ENCODE data around the gene SNX32.
"Not testable (repeated sequence)": the region's sequence is repeated elsewhere in the genome, so short reads cannot be mapped to it uniquely, and the experiment has no call there.

SNX32 gene

DNA sequence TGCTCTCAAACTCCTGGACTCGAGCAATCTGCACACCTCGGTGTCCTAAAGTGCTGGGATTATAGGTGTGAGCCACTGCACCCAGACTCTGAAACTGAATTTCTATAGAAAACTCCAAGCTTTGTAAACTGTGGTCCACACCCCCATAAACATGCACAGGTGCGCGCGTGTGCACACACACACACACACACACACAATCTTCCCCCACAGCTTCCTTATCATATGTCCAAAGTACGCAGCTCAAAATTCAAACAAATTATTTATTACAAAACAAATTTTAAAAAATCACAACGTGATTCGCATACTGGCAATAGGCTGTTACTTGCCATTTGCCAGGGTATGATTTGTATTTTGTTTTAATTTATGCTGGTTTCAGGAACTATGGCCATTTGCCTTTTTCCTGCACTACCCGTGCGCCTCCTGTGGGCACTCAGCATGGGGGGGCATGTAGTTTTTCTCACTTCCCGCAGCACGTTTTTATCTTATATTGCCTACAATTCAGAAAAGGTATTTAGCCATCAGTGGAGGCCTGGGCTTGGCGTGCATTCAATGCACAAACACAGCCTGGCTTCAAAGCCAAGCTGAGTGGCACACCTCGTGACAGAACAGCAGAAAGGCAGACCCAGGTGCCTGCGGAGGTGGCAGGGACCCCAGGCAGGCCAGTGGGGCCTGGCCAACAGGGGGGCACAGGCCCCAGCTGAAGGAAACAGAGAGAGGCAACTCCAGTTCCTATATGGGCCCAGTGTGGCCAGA lies 10.8 kb upstream of the SNX32 start:
- FAIRE-seq (no peak), DNase-seq (ENCODE audit: insufficient read length, low spot score) (no peak)

DNA sequence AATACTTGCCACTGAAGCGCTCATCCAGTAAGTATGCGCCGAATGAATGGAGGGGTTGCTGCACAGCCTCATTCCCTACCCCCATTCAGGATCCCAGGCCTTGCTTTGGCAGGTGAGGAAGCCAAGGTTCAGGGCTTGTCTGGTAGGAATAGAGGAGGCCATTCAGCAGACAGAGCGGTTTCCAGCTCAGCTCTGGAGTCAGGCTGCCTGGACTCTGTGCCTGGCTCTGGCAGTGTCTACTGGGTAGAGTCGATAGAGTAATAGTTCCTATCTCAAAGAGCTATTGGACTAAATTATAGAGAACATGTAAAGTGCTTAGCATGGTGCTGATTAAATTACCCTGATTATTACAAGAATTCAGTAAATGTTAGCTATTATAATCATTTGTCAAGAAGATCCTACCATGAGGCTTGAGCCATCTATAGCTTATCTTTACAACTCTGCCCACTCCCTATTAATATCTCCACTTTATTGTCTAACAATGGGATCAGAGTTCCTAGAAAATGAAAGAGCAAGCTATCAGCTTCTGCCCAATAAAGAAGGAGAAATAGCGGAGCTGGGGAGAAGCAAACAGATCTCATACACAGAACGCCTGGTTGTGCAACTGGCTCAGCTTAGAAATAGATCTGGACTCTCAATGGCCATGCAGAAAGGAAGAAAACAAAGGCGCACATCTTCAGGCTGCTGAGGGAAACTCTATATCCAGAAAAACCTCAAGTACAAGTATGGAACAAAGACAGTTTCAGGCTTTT lies 6.6 kb upstream of the SNX32 start:
- FAIRE-seq (no peak), DNase-seq (ENCODE audit: insufficient read length, low spot score) (no peak)

DNA sequence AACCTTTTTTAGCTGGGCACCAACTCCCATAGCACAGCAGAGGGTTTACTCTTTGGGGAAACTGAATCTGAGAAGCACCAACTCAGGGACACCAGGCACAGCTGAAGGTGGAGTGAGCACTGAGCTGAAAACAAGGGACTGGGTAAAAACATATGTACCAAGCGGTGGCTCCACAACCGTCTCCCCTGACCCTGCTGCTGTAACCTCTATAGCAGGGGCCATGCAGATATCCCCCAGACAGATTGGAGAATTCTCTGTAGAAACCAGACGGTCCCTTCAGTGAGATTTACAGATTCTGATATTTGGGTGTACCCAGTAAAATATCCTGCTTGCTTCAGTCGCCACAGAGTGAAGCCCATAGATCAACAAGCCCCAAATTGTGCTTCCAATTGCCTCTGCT lies 4.3 kb upstream of the SNX32 start:
- DNase-seq (ENCODE audit: insufficient read length, low spot score): no peak
- no peak for FAIRE-seq

DNA sequence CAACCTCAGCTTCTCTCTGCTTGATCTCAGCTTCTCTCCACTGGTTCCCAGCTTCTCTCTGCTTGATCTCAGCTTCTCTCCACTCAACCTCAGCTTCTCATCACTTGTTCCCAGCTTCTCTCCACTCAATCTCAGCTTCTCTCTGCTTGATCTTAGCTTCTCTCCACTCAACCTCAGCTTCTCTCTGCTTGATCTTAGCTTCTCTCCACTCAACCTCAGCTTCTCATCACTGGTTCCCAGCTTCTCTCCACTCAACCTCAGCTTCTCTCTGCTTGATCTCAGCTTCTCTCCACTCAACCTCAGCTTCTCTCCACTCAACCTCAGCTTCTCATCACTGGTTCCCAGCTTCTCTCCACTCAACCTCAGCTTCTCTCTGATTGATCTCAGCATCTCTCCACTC lies 1.5 kb upstream of the SNX32 start:
- not testable (repeated sequence) for FAIRE-seq

DNA sequence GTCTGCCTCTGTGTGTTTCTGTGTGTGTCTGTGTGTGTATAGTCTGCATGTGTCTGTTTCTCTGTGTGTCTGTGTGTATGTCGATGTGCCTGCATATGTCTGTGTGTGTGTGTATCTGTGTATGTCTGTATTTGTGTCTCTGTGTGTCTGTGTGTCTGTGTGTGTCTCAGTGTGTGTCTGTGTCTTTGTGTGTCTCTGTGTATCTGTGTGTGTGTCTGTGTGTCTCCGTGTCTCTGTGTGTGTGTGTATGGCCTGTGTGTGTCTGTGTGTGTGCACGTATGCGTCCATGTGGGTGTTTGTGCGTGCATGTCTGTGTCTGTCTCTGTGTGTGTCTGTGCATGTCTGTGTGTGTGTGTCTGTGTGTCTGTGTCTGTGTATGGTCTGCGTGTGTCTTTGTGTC lies 439 bp downstream of the SNX32 start:
- DNase-seq (ENCODE audit: insufficient read length, low spot score) (no peak), FAIRE-seq (no peak)

More for the DNA sequence above, 1.5 kb upstream of the SNX32 start:
- DNase-seq (ENCODE audit: insufficient read length, low spot score): not testable (repeated sequence)

DNA sequence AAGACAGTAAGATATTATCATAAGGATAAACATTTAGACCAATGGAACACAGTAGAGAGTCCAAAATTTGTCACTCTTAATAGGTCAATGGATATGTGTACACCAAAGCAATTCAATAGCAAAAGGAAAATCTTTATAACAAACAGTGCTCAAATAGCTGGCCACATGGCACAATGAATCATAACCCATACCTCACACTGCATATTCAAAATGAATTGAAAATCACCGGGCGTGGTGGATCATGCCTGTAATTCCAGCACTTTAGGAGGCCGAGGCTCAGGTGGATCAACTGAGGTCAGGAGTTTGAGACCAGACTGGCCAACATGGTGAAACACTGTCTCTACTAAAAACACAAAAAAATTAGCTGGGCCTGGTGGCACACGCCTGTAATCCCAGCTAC lies 8.4 kb downstream of the SNX32 start:
- peak; percentile 14 for FAIRE-seq
- no peak for DNase-seq (ENCODE audit: insufficient read length, low spot score)

DNA sequence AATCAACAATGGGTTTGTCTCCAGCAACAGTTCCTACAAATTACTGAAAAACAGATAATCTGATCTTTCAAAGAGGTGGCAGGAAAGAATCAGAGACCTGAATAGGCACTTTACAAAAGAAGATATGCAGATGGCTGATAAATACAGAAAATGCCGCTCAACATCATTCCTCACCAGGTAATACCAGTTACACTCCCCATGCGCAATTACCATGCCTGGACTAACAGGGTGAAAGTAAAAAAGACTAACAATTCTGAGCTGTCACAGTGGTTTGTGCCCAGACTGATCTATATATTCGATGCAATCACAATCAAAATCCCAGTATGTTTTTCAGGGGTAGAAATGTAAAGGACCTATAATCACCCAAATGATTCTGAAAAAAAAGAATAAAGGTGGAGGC lies 10.0 kb downstream of the SNX32 start:
- no peak for DNase-seq (ENCODE audit: insufficient read length, low spot score)
- FAIRE-seq: no peak

DNA sequence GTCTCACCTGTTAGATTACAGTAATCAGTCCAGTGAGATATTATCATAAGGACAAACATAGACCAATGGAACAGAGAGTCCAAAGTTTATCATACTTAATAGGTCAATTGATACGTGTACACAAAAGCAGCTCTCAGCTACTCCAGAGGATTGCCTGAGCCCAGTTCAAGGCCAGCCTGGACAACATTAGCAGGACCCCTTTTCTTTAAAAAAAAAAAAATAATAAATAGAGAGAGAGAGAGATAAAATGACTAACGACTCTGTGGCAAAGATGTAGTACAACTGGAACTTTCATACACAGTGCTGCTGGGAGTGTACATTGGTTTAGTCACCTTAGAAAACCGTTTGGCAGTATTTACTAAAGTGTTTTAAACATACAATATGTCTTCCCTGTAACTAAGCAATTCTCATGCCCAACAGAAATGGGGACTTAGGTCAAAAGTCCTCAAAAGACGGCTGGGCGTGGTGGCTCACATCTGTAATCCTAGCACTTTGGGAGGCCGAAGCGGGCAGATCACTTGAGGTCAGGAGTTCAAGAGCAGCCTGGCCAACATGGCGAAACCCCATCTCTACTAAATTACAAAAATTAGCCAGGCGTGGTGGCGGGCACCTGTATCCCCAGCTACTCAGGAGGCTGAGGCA lies 10.6 kb downstream of the SNX32 start:
- no peak for FAIRE-seq
- DNase-seq (ENCODE audit: insufficient read length, low spot score): no peak

DNA sequence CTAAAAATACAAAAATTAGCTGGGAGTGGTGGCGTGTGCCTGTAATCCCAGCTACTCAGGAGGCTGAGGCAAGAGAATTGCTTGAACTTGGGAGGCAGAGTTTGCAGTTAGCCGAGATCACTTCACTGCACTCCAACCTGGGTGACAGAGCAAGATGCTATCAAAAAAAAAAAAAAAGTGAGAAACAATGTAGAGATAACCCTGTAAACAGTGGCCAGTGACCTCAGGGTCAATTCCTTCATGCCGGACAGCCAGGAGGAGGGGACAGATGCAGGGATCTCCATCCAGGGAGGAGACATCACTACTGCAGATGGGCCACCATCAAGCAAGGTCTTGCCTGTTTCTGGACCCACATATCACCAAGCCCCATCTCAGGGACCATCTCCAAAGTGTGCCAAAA lies 14.0 kb downstream of the SNX32 start:
- DNase-seq (ENCODE audit: insufficient read length, low spot score): no peak
- no peak for FAIRE-seq

DNA sequence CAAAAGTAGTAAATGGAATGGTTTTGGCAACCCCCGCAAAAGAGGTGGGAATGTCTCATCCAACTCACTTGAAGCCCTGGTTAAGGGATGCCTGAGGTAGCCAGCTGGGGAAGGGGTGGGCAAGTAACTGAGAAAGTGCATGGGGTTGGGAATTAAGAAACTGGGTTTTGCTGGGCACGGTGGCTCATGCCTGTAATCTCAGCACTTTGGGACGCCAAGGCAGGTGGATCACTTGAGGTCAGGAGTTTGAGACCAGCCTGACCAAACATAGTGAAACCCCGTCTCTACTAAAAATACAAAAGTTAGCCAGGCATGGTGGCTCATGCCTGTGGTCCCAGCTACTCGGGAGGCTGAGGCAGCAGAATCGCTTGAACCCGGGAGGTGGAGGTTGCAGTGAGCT lies 14.9 kb downstream of the SNX32 start:
- FAIRE-seq; DNase-seq (ENCODE audit: insufficient read length, low spot score): not testable (repeated sequence)

DNA sequence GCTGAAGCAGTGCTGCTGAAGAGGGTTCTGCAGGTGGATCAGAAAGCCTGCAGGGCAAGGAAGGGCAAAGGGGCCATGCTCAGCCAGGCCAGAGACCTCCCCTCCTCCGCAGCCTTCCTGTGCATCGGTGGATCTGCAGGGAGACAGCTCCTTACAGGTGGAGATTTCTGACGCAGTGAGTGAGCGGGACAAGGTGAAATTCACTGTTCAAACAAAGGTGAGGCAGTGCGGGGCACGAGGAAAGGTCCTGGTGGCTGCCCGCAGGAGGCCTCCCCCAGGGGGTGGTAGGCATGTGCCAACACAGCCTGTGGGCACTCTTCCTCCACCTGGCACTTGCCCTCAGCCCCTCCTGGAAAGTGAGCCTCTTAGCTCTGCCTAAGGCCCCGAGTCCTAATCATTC lies 15.6 kb downstream of the SNX32 start:
- no peak for FAIRE-seq
- no peak for DNase-seq (ENCODE audit: insufficient read length, low spot score)

DNA sequence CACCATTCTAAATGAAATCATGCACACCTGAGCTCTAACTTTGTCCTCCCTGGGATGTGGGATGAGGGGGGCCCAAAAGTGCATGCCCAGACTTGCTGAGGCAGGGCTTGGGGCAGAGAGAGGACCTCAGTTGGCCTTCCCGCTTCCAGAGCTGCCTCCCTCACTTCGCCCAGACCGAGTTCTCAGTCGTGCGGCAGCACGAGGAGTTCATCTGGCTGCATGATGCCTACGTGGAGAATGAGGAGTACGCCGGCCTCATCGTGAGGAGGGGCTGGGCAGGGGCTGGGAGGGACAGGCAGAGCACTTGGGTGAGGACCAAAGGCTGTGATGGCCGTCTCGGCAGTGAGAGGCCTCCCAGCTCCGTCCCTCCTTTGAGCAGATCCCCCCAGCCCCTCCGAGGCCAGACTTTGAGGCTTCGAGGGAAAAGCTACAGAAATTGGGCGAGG lies 16.0 kb downstream of the SNX32 start:
- no peak for FAIRE-seq
- no peak for DNase-seq (ENCODE audit: insufficient read length, low spot score)

DNA sequence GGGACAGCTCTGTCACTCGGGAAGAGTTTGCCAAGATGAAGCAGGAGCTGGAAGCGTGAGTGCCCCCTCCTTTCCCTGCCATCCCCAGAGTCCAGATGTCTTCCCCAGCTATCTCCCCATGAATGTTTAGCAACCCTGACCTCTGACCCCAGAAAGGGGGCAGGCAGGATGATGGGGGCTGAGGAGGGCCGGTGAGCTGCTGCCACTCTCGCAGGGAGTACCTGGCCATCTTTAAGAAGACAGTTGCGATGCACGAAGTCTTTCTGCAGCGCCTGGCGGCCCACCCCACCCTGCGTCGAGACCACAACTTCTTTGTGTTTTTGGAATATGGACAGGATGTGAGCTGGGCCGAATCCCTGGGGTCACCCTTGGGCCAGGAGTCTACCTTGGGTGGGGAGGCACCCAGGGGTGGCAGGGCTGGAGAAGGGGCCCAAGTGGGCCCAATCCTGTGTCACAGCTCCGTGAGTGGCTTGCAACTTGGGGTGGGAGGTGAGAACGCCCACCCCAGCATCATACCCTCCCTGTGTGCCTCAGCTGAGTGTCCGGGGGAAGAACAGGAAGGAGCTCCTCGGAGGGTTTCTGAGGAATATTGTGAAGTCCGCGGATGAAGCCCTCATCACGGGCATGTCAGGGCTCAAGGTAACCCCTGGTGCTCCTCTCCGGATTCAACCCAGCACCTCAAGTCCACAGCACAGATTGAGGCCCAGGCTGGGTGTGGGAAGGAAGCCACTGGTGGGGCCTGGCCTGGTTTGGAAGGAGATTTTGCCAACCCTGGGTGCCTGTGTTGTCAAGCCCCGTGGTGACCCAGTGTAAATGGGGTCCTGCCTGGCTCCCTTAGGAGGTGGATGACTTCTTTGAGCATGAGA lies 16.7 kb downstream of the SNX32 start:
- DNase-seq (ENCODE audit: insufficient read length, low spot score): no peak
- no peak for FAIRE-seq

DNA sequence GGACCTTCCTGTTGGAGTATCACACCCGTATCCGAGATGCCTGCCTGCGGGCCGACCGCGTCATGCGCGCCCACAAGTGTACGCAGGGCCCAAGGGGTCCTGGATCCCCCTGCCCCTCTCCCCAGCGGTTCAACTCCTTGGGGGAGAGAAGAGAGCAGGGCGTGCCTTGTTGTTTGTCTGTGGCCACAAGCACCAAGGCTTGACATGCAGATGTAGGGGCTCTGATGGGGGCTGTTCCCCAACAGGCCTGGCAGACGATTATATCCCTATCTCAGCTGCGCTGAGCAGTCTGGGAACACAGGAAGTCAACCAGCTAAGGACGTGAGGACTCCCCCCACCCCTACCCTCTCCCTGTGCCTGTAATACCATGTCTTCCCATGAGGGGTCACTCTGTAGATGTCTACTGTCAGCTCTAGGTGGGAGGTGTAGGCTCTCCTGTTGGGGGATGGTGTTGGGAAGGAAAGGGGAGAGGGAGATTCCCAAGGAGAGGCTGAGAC lies 17.4 kb downstream of the SNX32 start:
- no peak for FAIRE-seq

DNA sequence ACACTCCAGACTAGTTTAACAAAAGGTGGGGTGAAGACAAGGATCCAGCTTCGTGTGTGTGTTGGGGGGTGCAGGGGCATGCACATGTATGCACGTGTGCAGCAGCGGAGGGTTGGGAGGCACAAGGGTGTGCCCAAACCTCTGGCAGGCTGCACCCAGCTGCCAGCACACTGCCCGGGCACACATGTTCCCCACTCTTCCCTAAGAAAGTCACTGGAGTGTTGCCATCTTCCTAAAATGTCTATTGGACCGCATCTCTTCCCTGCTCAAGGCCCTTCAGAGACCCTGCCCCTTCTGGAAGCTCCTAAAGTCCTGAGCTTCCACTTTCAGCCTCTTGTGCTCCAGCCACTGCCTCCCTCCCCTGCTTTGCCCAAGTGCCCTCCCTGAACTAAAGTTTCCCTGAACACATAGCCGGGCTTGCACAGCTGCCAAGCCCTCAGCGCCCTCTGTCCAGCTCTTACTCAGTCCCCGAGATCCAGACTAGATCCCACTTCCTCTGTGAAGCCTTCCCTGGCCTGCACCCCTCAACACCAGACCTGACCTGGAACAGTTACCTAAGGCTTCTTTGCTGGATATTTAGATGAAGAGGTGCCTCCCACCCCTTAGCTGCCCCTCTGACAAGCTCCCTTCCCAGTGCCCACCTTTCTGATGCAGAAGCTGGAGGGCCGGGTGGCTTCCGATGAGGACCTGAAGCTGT lies 18.2 kb downstream of the SNX32 start:
- FAIRE-seq (no peak), DNase-seq (ENCODE audit: insufficient read length, low spot score) (no peak)

More for the DNA sequence above, 17.4 kb downstream of the SNX32 start:
- no peak for DNase-seq (ENCODE audit: insufficient read length, low spot score)

DNA sequence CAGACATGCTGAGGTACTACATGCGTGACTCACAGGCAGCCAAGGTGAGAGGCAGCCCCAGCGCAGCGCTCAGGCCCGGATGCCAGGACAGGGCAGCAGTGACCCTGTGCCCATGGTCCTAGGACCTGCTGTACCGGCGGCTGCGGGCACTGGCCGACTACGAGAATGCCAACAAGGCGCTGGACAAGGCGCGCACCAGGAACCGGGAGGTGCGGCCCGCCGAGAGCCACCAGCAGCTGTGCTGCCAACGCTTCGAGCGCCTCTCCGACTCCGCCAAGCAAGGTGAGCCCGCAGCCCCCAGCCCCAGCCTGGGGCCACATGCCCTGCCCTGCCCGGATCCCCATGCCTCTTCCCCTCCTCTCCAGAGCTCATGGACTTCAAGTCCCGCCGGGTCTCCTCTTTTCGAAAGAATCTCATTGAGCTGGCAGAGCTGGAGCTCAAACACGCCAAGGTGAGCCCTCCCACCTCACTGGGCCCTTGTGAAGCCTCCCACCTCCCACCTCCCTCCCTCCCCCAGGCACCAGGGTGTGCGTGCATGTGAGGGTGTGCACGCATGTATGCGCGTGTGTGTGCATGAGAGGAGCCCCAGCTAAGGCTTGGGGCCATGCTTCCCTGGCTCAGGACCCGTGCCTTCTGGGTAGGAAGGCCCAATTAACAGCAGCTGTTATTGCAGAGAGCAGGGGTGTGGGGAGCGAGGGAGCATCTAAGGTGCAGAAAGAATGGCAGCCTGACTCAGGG lies 18.9 kb downstream of the SNX32 start:
- DNase-seq (ENCODE audit: insufficient read length, low spot score): no peak
- no peak for FAIRE-seq

DNA sequence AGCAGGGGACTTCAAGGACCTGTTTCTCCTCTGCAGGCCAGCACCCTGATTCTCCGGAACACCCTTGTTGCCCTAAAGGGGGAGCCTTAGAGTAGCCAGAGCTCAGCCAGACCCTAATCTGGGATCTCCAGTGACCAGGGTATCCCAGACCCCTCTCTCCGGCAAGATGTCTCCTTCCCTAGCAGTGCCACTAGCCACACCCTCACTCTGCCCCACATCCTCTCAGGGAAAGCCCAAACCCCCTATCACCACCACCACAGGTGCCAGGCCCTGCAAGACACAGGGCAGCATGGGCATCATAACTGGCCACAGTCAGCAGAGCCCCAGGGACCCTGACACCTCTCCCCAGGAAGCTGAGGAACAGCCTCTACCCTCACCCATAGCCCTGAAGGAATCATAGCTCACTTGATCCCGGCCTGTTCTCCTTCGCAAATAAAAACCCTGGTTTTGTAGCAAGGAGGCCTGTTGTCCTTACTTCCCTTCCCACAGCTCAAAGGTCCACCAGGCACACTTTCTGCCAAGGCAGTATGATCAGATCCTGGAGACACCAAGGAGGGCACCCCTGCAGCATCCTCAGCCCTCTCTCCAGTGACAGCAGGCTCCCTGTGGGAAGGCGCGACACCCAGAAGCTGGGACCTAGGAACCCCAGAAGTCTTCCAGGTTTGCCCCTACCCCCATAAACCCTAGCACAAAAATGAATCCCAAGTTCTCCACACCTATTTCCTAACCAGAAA lies 19.6 kb downstream of the SNX32 start:
- DNase-seq (ENCODE audit: insufficient read length, low spot score) (no peak), FAIRE-seq (no peak)

DNA sequence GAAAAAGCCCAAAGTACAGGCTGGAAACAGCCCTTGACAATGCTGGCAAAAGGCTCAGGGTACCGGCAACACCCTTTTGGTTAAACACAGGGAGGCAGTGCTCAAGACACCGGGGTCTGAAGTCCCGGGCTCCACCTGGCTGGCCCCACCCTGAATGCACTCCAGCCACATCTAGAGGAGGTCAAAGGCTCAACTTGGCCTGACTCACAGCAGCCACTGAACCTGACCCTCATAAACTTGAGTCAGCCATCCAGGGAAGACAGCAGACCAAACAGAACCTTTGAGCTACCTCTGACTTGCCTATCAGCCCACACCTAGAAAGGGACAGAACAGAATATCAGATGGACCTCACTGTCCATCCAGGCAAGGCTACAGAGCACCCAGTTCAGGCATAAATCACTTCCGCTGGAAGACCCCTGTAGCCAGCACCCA lies 20.4 kb downstream of the SNX32 start:
- FAIRE-seq: no peak

More for the DNA sequence above, 20.4 kb downstream of the SNX32 start:
- DNase-seq (ENCODE audit: insufficient read length, low spot score): no peak
